Lung (tissue), 12 donors: ENCODE data around the gene SARNP. TPM values are rescaled to one million over a fixed set of nuclear protein-coding genes. Genes with fewer than 3 reads are reported as not detected.

Experiments
- ATAC-seq: fragments of 200-7000 bp; cut with Tn5 transposase; one replicate; pipeline ENCODE4 v1.9.1; 2020; ENCODE audit warnings: moderate number of reproducible peaks; ENCODE audit not compliant: insufficient read depth, low FRiP score
- DNase-seq, 3 donors: peaks; one replicate each; pipeline ENCODE4 v3.0.0-alpha.2; 2013 to 2017
- H3K27ac ChIP-seq, 2 donors: one replicate each; pipeline ENCODE4 v1.5.1; 2013; ENCODE audit warnings: mild to moderate bottlenecking in 2 of 2, moderate library complexity in 2 of 2, control low read depth in 1 of 2, inconsistent platforms in 1 of 2, low read depth in 1 of 2, low read length in 1 of 2
- H3K27me3 ChIP-seq, 3 donors: one replicate each; pipeline ENCODE4 v1.5.1; 2013; ENCODE audit warnings: low read length in 2 of 3; ENCODE audit not compliant: control insufficient read depth in 3 of 3, insufficient read depth in 3 of 3
- H3K36me3 ChIP-seq, 4 donors: one replicate each; pipeline ENCODE4 v1.5.1; 2013; ENCODE audit warnings: low read length in 4 of 4, mild to moderate bottlenecking in 1 of 4, moderate library complexity in 1 of 4; ENCODE audit not compliant: control insufficient read depth in 4 of 4, insufficient read depth in 4 of 4
- H3K4me1 ChIP-seq, 5 donors: one replicate each; pipeline ENCODE4 v1.5.1; 2013; ENCODE audit warnings: low read length in 5 of 5, mild to moderate bottlenecking in 2 of 5, moderate library complexity in 1 of 5; ENCODE audit not compliant: control insufficient read depth in 5 of 5, insufficient read depth in 5 of 5
- H3K4me3 ChIP-seq: one replicate; pipeline ENCODE4 v1.5.1; 2013; ENCODE audit warnings: mild to moderate bottlenecking, control low read depth, moderate library complexity
- H3K9ac ChIP-seq, 2 donors: one replicate each; pipeline ENCODE4 v1.5.1; 2013; ENCODE audit warnings: low read length in 2 of 2, control low read depth in 1 of 2; ENCODE audit not compliant: insufficient read depth in 1 of 2
- H3K9me3 ChIP-seq, 4 donors: one replicate each; pipeline ENCODE4 v1.5.1; 2013; ENCODE audit warnings: low read length in 3 of 4, mild to moderate bottlenecking in 1 of 4, moderate library complexity in 1 of 4; ENCODE audit not compliant: control insufficient read depth in 4 of 4, insufficient read depth in 3 of 4
- WGBS, 2 donors: extraction: QIAGEN DNeasy Blood & Tissue Kit; methylation state at CpG; one replicate each; pipeline ENCODE4 v1.1.7; 2013; 5-methylcytosine and 5-hydroxymethylcytosine counted together
- polyA plus RNA-seq, 2 donors: library from polyadenylated mRNA; stranded (reverse); fragments of 200-250 nt; gene quantifications; one replicate each; pipeline ENCODE4 v1.2.1, GENCODE V29; 2013
- total RNA-seq, 2 donors: library from RNA; depleted of rRNA in 1 of 2; stranded (reverse); fragments of >200 nt in 1 of 2; gene quantifications; one replicate each; pipeline ENCODE4 v1.2.1, GENCODE V29; 2014 to 2021
- TF ChIP-seq, protein P1 (sequence below): IDR thresholded peaks from 2 replicates; pipeline ENCODE4 v1.5.1; 2012; ENCODE audit warnings: mild to moderate bottlenecking; ENCODE audit errors: control extremely low read depth, extremely low read depth
- donor health status: control.
- donor health status: control.
- donor health status: Bipolar disorder and iron deficiency.
- donor health status: healthy.
- donor health status: DM: yes; HTN: yes; CAD: no.

SARNP gene
- total and polyA plus RNA-seq, 4 donors: 51.9 to 102 (median 82.2) TPM

DNA sequence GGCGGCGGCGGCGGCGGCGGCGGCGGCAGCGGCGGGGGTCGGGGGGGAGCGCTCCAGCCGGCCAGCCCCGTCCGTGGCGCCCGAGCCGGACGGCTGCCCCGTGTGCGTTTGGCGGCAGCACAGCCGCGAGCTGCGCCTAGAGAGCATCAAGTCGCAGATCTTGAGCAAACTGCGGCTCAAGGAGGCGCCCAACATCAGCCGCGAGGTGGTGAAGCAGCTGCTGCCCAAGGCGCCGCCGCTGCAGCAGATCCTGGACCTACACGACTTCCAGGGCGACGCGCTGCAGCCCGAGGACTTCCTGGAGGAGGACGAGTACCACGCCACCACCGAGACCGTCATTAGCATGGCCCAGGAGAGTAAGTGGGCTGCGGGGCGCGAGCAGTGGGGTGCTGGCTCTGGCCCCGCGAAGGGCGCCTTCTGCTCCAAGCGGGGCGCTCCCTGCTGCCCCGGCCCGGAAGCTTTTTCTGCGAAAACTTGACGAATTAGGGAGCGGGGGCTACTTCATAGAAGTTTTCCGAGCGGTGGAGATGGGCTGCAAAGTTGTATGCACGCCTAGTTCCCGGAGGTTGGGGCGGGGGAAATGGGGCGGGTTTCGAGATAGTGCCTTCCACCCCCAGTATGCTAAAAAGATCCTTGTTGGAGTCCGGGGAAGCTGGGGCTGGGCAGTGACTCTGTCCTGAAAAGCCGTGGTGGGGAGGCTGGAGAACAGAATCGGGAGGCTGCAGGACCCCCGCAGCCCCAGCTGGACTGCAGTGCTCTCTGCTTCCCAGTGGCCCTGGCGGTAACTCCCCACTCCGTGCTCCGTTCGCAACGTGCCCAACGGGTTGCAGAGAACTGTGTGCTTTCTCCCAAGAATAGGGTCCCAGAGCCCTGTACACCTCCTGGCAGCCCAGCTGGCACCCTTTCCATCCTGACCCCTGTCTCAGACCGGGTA, 73.9 kb downstream of the SARNP start:
- H3K27ac ChIP-seq: peak overlapping the region in 1 of 2 donors; percentile 79
- TF ChIP-seq, protein P1, sequence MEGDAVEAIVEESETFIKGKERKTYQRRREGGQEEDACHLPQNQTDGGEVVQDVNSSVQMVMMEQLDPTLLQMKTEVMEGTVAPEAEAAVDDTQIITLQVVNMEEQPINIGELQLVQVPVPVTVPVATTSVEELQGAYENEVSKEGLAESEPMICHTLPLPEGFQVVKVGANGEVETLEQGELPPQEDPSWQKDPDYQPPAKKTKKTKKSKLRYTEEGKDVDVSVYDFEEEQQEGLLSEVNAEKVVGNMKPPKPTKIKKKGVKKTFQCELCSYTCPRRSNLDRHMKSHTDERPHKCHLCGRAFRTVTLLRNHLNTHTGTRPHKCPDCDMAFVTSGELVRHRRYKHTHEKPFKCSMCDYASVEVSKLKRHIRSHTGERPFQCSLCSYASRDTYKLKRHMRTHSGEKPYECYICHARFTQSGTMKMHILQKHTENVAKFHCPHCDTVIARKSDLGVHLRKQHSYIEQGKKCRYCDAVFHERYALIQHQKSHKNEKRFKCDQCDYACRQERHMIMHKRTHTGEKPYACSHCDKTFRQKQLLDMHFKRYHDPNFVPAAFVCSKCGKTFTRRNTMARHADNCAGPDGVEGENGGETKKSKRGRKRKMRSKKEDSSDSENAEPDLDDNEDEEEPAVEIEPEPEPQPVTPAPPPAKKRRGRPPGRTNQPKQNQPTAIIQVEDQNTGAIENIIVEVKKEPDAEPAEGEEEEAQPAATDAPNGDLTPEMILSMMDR: no peak
- H3K9ac ChIP-seq: peak overlapping the region; percentile 46 to 74
- peaks cover 2 to 34% (median 11%) of the 10 kb centered on the region in 5 donors for H3K4me1 ChIP-seq
- H3K4me3 ChIP-seq: peak overlapping the region; percentile 57
- DNase-seq (peak; percentile 79 to 88 (median 81)), ATAC-seq (peak; percentile 20)
- no peaks in the 10 kb centered on the region for H3K27me3 ChIP-seq
- 0 to 1% methylated on average over 62 to 73 of the region's 73 CpGs for WGBS, 2 donors
- no peaks in the 10 kb centered on the region for H3K9me3 ChIP-seq
- peaks cover 0 to under 1% (median 0%) of the 10 kb centered on the region in 4 donors for H3K36me3 ChIP-seq

DNA sequence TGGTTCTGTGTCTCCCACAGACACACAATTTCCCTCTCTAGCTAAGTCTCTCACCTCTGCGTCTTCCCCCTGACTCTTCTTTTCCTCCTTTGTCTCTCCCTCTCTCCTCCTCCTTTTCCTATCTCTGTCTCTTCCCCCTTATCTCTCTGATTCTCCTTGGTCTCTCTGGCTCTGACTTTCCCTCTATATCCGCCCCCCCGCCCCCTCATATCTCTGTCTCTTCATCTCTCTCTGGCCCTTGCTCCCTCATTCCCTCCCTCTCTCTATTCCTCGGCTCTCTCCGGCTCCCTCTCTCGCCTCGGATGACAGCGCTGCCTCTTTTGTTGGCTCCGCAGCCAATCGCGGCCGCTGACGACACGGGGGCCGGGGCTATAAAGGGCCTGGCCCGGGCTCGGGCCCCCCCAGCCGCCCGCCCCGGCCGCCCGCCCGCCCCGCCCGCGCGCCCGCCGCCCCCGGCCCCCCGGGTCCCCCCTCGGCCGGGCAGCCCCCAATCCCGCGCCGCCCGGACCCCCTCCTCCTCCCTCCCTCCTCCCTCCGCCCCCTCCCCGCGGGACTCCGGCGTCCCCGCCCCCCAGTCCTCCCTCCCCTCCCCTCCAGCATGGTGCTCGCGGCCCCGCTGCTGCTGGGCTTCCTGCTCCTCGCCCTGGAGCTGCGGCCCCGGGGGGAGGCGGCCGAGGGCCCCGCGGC, 74.7 kb downstream of the SARNP start, which contains the start of gene GDF11:
TSS of gene GDF11 (plus strand) at position 404 of the 687 bp plus-strand sequence. CDS start at position 599, 195 bp downstream.
- TF ChIP-seq, protein P1: no peak
- Histone ChIP-seq H3K27ac (peak within 1 kb of the TSS; percentile 22 to 79), H3K9ac (peak within 1 kb of the TSS; percentile 46 to 84), H3K9me3 (no peaks in the 10 kb centered on the region), H3K27me3 (no peaks in the 10 kb centered on the region), H3K36me3 (no peaks in the 10 kb centered on the region), H3K4me3 (peak within 1 kb of the TSS; percentile 57), H3K4me1 (peaks cover 2 to 38% (median 11%) of the 10 kb centered on the region in 5 donors)
- WGBS, 2 donors: 1% methylated on average over 17 to 42 of the region's 53 CpGs
- DNase-seq (peak; percentile 93 to 95 (median 94)), ATAC-seq (peak; percentile 48)

DNA sequence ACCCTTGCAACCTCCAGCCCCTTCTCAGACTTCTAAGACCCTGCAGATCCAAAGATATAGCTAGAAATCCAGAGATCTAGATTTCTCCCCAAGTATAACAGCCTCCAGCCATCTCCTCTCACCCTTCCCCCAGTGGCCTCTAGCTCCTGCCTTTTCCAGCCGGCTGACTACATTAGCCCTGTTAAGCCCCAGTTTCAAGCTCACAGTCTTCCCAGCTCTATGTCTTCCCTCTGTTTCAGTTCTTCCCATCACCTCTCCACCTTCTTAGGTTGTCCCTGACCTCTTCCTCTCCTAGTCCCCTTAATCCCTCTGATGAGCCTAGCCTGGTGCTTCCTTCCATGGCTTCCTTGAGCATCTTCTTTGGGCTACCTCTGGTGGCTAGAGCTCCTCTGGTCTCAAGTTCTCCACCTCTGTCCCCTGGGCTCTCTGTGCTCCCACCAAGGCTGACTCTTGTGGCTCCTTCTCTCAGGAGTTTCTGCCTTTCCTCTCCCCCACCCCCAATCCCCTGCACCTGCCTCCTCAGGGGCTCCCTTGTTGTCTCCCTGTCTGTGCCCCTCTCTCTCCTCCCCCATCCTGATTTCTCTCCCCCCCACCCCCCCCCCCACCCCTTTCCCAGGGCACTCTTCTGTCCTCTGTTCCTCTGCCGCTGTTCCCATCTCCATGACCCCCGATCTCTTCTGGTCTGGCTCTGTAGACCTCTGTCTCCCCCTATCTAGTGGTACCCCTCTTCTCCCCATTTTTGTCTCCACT, 75.4 kb downstream of the SARNP start:
- ATAC-seq (no peak), DNase-seq (peak; percentile 61 to 81 (median 77))
- no peaks in the 10 kb centered on the region for H3K36me3 ChIP-seq
- no peaks in the 10 kb centered on the region for H3K27me3 ChIP-seq
- H3K27ac ChIP-seq: no peak overlapping the region
- H3K9ac ChIP-seq: peak overlapping the region; percentile 43 to 84
- peaks cover 2 to 46% (median 13%) of the 10 kb centered on the region in 5 donors for H3K4me1 ChIP-seq
- H3K9me3 ChIP-seq: no peaks in the 10 kb centered on the region
- no peak overlapping the region for H3K4me3 ChIP-seq
- TF ChIP-seq, protein P1: no peak
- WGBS, 2 donors: 18 to 23% methylated on average over 3 of the region's 3 CpGs
